GM18526 (cell line): ENCODE data around the gene FCHSD1.

Experiments
- POLR2A ChIP-seq: IDR thresholded peaks from 3 replicates; pipeline ENCODE4 v1.6.1; 2011; ENCODE audit not compliant: insufficient read length; ENCODE audit errors: extremely low read depth

The FCHSD1 gene

GRCh38 chr5:141680751-141681201 is 29.6 kb upstream of the FCHSD1 start:
- TF ChIP-seq POLR2A = no peak

- TF ChIP-seq POLR2A = no peak
Observed at GRCh38 chr5:141680178-141680577, 29.0 kb upstream of the FCHSD1 start.

GRCh38 chr5:141677415-141677814 is 26.2 kb upstream of the FCHSD1 start:
- TF ChIP-seq POLR2A = no peak

- no peak for TF ChIP-seq POLR2A
Observed at GRCh38 chr5:141675672-141676071, 24.5 kb upstream of the FCHSD1 start.

GRCh38 chr5:141674747-141675146 is 23.5 kb upstream of the FCHSD1 start:
- no peak for TF ChIP-seq POLR2A

- TF ChIP-seq POLR2A = no peak
Observed at GRCh38 chr5:141672841-141673813, 21.9 kb upstream of the FCHSD1 start.

GRCh38 chr5:141672071-141672840 is 21.0 kb upstream of the FCHSD1 start:
- TF ChIP-seq POLR2A = no peak

GRCh38 chr5:141669520-141669919 is 18.3 kb upstream of the FCHSD1 start:
- TF ChIP-seq POLR2A = no peak

GRCh38 chr5:141668601-141669265 is 17.5 kb upstream of the FCHSD1 start:
- TF ChIP-seq POLR2A = no peak

- no peak for TF ChIP-seq POLR2A
Observed at GRCh38 chr5:141665995-141666940, 15.1 kb upstream of the FCHSD1 start.

GRCh38 chr5:141664733-141665461 is 13.7 kb upstream of the FCHSD1 start:
- no peak for TF ChIP-seq POLR2A

GRCh38 chr5:141663506-141663905 is 12.3 kb upstream of the FCHSD1 start:
- TF ChIP-seq POLR2A = no peak

GRCh38 chr5:141662028-141662427 is 10.8 kb upstream of the FCHSD1 start:
- no peak for TF ChIP-seq POLR2A
